Hematopoietic multipotent progenitor cell treated with erythropoietin and hydrocortisone succinate and interleukin-3 and kit ligand, for 4 days (in vitro differentiated cells): ENCODE measurements around the gene BICDL1.

ENCODE experiments used
- DNase-seq: peaks from one replicate; pipeline ENCODE4 v3.0.0-alpha.2; 2015

The BICDL1 gene

GRCh38 chr12:120132054-120132836 is 143.2 kb downstream of the BICDL1 start:
- no peak for DNase-seq

DNA sequence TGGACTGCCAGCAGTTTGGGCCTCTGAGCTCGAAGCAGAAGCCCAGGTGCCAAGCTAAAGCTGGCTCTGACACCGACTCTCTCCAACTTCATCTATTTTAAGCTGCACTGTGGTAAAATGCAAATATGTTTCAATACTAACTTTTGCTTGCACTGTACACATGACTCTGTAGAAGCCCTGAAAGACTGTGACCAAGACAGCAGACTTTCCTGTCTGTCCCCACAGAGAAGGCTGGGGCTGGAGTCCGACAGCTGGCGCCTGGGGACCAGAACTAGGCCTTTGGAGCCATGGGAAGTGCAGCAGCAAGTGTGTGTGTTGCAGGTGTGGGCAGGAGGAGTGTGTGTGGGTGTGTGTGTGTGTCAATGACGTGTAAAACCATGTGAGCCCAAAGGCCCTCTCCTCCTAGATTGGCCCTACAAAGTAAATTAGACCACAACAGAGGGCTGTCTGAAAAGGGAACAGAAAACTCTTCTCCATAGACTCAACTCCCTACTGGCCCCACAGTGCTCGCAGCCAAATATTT is 143.9 kb downstream of the BICDL1 start:
- DNase-seq = no peak

DNA sequence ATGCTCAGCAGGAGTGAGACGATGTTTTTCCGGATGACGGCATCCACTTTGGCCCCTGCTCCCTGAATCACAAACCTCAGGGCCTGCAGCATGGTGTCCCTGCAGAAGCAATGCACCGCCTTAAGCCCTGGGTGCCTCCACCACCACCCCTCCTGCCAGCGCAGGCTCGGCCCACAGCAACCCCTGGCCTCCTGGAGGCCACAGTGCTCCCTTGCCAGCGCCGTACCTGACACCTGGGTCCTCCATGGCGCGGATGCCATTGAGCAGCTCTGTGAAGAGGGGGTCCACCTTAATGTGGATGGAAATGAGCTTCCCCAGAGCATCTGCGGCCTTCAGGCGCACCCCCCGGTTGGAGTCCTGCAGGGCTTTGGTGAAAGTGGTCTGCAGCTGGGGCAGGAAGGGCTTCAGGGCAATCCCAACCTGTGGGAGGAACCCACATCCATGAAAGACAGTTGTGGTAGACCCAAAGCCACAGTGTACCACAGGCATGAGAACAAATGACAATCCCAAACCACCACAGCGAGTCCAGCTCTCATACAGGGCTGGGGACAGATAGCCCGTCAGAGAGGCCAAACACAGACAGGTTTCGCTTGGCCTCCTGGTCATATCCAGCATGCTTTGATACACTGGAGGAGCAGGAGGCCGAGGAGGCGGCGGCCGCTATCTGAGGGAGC is 145.4 kb downstream of the BICDL1 start:
- DNase-seq = no peak

DNA sequence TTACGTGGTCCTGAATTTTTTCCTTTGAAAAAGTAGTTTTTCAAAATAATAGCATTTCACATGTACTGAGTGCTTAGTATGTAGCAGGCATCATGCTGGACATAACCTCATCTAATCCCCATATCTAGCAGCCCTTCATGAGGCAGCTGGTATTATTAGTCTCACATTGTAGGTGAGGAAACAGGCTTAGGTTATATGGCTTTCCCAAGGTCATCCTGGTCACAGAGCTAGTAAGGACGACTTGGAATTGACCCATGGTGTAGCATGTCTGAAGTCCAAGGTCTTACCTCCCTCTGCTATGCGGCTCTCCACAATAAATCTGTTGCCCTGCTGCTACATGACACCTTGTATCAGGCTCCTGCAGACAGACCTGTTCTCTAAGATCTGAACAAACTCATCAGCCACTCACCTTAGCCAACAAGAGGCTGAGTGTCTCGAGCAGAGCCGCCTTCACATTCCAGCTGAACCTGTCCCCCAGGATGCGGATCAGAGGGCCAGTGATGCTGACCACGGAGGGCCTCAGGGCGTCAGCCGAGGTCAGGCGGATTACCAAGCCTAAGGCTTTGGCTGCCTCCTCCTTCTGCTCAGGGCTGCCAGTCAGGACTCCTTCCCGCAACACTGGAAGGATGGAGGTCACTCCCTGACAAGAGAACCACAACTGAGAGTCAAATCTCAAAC is 147.2 kb downstream of the BICDL1 start:
- no peak for DNase-seq

DNA sequence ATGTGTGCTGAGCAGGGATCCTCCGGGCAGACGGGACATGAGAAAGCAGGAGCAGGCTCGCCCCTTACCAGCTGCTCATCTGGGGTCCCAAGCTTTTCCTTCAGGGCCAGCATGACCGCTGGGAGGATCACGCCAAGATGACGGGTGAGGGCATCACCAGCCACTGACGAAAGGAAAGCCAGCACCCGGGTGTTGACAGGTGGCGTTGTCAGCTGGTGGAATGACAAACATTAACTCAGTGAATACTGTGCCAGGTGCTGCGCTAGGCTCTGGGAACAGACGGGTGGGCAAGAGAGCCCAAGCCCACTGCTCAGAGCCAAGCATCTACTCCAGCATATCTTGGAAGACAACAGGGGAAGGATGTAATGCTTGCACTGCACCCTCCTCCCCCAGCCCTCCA is 148.8 kb downstream of the BICDL1 start:
- no peak for DNase-seq

DNA sequence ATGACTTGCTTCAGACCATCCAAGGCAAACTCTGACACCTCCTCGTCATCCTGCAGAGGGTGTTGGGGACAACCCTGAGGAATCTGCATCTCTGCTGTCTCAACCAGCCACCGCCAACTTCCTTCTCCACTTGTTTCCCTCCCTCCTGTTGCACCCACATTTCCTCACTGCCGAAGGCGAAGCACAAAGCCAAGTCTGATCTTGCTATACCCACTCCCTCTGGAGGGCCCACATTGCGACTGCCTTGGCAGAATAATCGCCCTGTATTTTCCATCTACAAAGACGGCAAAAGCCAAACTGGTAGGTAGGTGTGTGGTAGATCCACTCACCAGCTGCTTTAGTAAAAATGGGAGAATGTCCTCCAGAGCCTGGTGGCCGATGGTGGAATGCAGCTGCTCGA is 149.3 kb downstream of the BICDL1 start:
- DNase-seq = no peak

DNA sequence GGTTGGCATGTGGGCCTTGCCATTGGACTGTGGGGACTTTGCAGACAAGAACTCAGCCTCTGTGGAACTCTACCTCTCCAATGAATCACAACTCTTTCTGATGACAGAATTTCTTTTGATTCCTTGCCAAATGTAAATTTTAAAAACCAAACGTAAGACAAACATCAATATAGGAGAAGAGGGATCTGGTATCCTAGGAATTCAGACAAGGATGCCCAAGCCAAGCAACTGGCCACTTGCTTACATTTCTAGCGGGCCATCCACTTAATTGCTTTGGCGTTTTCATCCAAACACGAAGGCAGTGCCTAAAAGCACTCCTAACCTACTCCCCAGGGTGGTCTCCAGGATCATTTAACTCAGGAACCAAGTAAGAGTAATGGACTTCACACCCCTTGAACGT is 150.9 kb downstream of the BICDL1 start:
- no peak for DNase-seq

DNA sequence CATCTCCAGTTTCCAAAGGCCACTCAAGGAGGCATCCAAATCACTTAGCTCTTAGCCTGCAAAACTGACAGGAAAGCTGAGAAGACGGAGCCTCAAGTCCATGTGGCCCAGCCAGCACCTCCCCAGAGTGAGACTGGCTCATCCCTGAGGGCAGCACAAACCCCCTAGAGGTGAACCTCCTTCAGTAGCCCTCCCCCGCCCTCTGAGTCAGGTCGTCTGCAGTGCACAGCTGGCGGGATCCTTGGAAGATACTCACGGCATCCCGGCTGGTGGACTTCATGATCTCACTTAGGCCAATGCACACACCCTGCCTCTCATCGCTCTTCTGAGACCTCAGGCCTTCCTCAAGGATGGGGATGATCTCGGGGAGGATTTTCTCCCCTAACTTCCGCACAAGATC is 151.6 kb downstream of the BICDL1 start:
- DNase-seq = no peak

- no peak for DNase-seq
Measured at GRCh38 chr12:120141336-120141735, 152.3 kb downstream of the BICDL1 start.

DNA sequence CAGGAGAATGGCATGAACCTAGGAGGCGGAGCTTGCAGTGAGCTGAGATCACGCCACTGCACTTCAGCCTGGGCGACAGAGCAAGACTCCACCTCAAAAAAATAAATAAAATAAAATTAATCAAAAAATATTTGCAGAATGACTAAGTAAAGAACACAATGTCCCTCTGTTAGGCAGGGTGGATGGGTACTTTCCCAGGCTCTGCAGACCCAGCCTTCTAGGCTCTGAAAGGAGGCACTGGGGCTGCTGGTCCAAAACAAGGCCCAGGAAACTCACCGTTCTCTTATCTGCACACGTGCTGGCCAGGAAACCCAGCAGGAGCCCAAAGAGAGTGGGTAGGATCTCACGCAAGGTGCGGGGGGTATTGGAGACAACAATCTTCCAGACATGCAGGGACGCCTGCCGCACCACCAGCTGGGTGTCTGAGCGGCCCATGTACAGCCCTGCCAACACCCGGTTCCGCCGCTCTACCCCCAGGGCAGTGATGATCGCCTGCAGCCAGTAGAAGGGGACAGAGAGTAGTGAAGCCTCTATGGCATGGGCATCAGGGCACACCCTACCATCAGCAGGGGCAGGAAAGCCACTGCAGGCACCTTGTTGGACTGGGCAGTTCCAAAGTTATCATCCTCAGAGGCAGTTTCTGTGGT is 153.3 kb downstream of the BICDL1 start:
- no peak for DNase-seq
